Neutrophil (primary cell): ENCODE measurements around the gene C11orf68.
"Not testable (repeated sequence)": the region's sequence is repeated elsewhere in the genome, so short reads cannot be mapped to it uniquely, and the experiment has no call there.

Experiments
- H3K27ac ChIP-seq: fragments of 200-600 bp; sonication (generic); 2 replicates; pipeline ENCODE4 v1.5.1; 2016; ENCODE audit warnings: mild to moderate bottlenecking, moderate library complexity
- H3K27me3 ChIP-seq: fragments of 200-600 bp; sonication (generic); 2 replicates; pipeline ENCODE4 v1.6.0; 2016; ENCODE audit warnings: mild to moderate bottlenecking
- H3K36me3 ChIP-seq: fragments of 200-600 bp; sonication (generic); 2 replicates; pipeline ENCODE4 v1.5.1; 2017
- H3K4me1 ChIP-seq, 2 experiments: fragments of 200-600 bp in 1 of 2; sonication (generic) in 1 of 2; 1 replicate in 1 of 2; 2 replicates in 1 of 2; pipeline versions ENCODE4 v1.5.1 to v1.6.1; 2013 to 2016; ENCODE audit warnings: low read depth in 1 of 2, low read length in 1 of 2, mild to moderate bottlenecking in 1 of 2, moderate library complexity in 1 of 2; ENCODE audit not compliant: control insufficient read depth in 1 of 2, insufficient read depth in 1 of 2
- H3K4me3 ChIP-seq, 2 experiments: fragments of 200-600 bp in 1 of 2; sonication (generic) in 1 of 2; 1 replicate in 1 of 2; 2 replicates in 1 of 2; pipeline ENCODE4 v1.5.1; 2013 to 2016; ENCODE audit warnings: low read depth in 1 of 2, low read length in 1 of 2, mild to moderate bottlenecking in 1 of 2, moderate library complexity in 1 of 2
- H3K9me3 ChIP-seq: fragments of 200-600 bp; sonication (generic); 2 replicates; pipeline ENCODE4 v1.5.1; 2016
- TF ChIP-seq, protein P1 (sequence below): fragments of 200-600 bp; sonication (generic); IDR thresholded peaks from 2 replicates; pipeline ENCODE4 v1.5.1; 2016; ENCODE audit warnings: antibody characterized with exemption

C11orf68 gene

DNA sequence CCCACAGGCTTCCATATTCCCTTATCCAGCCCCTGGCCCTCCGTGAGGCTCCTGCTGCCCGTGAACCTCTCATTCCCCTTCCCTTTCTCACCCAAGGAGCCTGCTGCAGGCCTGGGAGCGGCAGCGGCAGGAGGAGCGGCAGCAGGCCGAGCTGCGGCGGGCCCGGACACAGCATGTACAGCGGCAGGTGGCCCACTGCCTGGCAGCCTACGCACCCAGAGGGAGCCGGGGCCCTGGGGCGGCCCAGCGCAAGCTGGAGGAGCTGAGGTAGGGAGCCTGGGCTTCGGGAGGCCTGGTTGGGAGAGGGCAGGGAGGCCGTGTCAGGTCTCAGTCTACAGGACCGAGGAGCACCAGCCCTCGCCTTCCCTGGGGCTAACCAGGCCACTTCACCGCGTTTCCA is 34.6 kb upstream of the C11orf68 start:
- Histone ChIP-seq H3K27ac (no peak overlapping the region), H3K9me3 (no peaks in the 10 kb centered on the region), H3K36me3 (no peaks in the 10 kb centered on the region), H3K4me3 (no peak overlapping the region), H3K27me3 (no peaks in the 10 kb centered on the region), H3K4me1 (no peaks in the 10 kb centered on the region)
- TF ChIP-seq, protein P1, sequence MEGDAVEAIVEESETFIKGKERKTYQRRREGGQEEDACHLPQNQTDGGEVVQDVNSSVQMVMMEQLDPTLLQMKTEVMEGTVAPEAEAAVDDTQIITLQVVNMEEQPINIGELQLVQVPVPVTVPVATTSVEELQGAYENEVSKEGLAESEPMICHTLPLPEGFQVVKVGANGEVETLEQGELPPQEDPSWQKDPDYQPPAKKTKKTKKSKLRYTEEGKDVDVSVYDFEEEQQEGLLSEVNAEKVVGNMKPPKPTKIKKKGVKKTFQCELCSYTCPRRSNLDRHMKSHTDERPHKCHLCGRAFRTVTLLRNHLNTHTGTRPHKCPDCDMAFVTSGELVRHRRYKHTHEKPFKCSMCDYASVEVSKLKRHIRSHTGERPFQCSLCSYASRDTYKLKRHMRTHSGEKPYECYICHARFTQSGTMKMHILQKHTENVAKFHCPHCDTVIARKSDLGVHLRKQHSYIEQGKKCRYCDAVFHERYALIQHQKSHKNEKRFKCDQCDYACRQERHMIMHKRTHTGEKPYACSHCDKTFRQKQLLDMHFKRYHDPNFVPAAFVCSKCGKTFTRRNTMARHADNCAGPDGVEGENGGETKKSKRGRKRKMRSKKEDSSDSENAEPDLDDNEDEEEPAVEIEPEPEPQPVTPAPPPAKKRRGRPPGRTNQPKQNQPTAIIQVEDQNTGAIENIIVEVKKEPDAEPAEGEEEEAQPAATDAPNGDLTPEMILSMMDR: no peak

DNA sequence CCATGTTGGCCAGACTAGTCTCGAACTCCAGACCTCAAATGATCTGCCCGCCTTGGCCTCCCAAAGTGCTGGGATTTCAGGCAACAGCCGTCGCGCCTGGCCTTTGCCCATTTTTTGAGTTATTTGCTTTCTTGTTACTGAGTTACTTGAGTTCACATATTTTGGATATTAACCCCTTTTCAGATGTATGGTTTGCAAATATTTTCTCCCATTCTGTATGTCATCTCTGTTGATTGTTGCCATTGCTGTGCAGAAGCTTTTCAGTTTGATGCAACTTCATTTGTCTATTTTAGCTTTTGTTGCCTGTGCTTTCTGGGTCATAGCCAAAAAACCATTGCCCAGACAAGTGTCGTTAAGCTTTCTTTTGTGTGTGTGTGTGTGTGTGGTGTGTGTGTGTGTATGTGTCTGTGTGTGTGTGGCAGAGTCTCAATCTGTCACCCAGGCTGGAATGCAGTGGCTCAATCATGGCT is 33.2 kb upstream of the C11orf68 start:
- Histone ChIP-seq H3K9me3 (no peaks in the 10 kb centered on the region), H3K4me3 (no peak overlapping the region), H3K36me3 (no peaks in the 10 kb centered on the region), H3K27me3 (no peaks in the 10 kb centered on the region), H3K27ac (no peak overlapping the region), H3K4me1 (no peaks in the 10 kb centered on the region)
- TF ChIP-seq, protein P1: no peak

DNA sequence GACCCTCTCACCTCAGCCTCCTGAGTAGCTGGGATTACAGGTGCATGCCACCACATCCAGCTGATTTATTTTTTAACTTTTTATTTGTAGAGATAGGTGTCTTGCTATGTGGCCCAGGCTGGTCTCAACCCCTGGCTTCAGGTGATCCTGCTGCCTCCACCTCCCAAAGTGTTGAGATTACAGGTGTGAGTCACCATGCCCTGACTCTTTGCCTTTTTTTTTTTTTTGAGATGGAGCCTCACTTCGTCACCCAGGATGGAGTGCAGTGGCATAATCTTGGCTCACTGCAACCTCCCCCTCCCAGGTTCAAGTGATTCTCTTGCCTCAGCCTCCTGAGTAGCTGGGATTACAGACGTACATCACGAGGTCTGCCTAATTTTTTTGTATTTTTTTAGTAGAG is 32.8 kb upstream of the C11orf68 start:
- H3K4me3 ChIP-seq, H3K36me3 ChIP-seq, H3K27ac ChIP-seq, H3K4me1 ChIP-seq, H3K27me3 ChIP-seq, H3K9me3 ChIP-seq: not testable (repeated sequence)

DNA sequence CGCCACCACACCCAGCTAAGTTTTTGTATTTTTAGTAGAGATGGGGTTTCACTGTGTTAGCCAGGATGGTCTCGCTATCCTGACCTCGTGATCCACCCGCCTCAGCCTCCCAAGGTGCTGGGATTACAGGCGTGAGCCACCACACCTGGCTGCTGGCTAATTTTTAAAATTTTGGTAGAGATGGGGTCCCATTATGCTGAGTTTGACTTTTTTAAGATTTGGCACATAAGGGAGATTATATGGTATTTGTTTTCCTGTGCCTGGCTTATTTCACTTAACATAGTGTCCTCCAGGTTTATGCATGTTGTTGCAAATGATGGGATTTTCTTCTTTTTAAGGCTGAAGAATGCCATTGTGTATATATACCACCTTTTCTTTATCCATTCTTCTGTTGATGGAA is 31.8 kb upstream of the C11orf68 start:
- H3K4me1 ChIP-seq, H3K27me3 ChIP-seq, H3K27ac ChIP-seq, H3K36me3 ChIP-seq, H3K9me3 ChIP-seq, H3K4me3 ChIP-seq: not testable (repeated sequence)

DNA sequence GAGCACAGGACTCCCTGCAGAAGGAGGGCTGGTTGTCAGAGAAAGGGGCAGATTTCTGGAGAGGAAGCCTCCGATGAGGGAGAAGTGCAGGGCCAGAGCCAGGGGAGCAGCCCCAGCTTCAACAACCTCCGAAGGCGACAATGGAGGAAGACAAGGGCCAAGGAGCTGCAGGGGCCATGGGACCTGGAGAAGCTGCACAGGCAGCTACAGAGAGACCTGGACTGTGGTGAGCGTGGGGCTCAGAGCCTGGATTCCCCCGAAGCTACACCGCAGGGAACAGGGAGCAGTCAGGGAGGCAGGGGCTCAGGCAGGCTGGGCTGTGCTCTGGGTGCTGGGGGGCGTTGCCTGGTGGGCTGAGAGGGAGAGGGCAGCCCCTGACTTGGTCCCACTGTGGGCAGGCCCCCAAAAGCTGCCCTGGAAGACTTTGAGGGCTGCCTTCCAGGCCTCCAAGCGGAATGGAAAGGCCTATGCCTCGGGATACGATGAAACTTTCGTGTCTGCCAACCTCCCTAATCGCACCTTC is 28.8 kb upstream of the C11orf68 start:
- Histone ChIP-seq H3K4me1 (no peaks in the 10 kb centered on the region), H3K9me3 (no peaks in the 10 kb centered on the region), H3K36me3 (no peaks in the 10 kb centered on the region), H3K27me3 (no peaks in the 10 kb centered on the region), H3K4me3 (no peak overlapping the region), H3K27ac (no peak overlapping the region)
- TF ChIP-seq, protein P1: no peak

DNA sequence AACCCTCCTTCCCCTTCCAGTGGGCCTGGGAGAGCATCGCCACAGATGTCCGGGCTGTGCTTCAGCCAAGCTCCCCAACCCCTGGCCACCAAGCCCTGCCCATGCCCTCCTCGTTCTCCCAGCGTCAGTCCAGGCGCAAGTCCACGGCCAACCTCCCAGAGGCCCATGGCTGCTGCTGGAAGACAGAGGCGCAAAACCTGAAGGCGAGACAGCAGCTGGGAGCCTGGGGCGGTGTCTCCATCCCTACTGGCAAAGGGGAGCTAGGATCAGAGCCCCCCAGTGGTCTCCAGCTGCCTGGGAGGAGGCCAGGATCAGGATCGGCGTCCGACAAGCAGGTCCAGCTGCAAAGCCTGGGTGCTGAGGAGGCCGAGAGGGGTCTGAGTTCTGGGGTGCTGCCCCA is 28.3 kb upstream of the C11orf68 start:
- Histone ChIP-seq H3K9me3 (no peaks in the 10 kb centered on the region), H3K36me3 (no peaks in the 10 kb centered on the region), H3K27ac (no peak overlapping the region), H3K27me3 (no peaks in the 10 kb centered on the region), H3K4me3 (no peak overlapping the region), H3K4me1 (no peaks in the 10 kb centered on the region)
- TF ChIP-seq, protein P1: no peak

DNA sequence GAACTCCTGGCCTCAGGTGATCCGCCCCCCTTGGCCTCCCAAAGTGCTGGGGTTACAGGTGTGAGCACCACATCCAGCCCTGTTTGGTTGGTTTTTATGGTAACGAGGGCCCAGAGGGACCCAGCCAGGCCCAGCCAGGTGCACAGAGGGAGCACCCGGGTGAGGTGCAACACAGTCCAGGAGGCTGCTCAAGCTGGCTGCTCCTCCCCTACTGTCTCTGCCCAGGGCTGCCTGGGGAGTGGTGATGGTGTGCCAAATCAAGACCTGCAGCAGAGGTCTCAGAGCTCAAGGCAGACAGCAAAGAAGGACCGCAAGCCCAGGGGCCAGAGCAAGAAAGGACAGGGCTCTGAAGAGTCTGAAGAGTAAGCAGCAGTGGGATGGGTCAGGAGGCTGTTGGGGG is 27.8 kb upstream of the C11orf68 start:
- H3K4me1 ChIP-seq: peaks cover 3 to 4% of the 10 kb centered on the region in 2 experiments
- TF ChIP-seq, protein P1: no peak
- no peak overlapping the region for H3K4me3 ChIP-seq
- H3K27ac ChIP-seq: no peak overlapping the region
- no peaks in the 10 kb centered on the region for H3K27me3 ChIP-seq
- H3K9me3 ChIP-seq: no peaks in the 10 kb centered on the region
- no peaks in the 10 kb centered on the region for H3K36me3 ChIP-seq
